ENCODE results near the gene CPM. TPM values are rescaled to one million over a fixed set of nuclear protein-coding genes. Genes with fewer than 3 reads are reported as not detected.

Gene CPM
- total RNA-seq, 1 experiment from 2014 or later, result 0.96 TPM

DNA sequence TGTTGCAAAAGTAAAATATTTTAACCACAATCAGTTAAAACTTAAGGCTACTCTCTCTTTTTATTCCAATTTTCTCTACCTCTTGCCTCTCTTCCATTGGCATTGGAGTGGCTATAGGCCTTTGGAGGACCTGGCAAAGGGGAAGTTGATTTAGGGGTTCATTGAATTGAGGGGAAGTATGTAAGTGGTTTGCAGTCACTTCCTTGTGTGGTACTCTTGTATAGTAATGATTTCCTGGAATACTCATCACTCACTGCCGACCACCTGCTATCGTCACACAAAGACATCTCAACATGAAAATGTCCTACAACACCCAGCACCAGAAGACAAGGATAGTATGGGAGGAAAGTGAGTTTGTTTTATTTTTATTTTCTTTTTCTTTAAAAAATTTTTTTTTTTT lies 45.7 kb upstream of the CPM start (continued):
- no peak for TF ChIP-seq TEAD1 (CRISPR knock-in tag; IDR thresholded peaks at IDR 0.05)
- TF ChIP-seq ZNF396 (CRISPR knock-in tag; IDR thresholded peaks at IDR 0.05; ENCODE audit: borderline replicate concordance), result no peak
- TF ChIP-seq, protein P1, sequence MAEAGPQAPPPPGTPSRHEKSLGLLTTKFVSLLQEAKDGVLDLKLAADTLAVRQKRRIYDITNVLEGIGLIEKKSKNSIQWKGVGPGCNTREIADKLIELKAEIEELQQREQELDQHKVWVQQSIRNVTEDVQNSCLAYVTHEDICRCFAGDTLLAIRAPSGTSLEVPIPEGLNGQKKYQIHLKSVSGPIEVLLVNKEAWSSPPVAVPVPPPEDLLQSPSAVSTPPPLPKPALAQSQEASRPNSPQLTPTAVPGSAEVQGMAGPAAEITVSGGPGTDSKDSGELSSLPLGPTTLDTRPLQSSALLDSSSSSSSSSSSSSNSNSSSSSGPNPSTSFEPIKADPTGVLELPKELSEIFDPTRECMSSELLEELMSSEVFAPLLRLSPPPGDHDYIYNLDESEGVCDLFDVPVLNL (CRISPR knock-in tag; IDR thresholded peaks at IDR 0.05; ENCODE audit: borderline replicate concordance, low read depth), result no peak
- TF ChIP-seq, protein P2, sequence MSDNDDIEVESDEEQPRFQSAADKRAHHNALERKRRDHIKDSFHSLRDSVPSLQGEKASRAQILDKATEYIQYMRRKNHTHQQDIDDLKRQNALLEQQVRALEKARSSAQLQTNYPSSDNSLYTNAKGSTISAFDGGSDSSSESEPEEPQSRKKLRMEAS (CRISPR knock-in tag; IDR thresholded peaks at IDR 0.05), result no peak

DNA sequence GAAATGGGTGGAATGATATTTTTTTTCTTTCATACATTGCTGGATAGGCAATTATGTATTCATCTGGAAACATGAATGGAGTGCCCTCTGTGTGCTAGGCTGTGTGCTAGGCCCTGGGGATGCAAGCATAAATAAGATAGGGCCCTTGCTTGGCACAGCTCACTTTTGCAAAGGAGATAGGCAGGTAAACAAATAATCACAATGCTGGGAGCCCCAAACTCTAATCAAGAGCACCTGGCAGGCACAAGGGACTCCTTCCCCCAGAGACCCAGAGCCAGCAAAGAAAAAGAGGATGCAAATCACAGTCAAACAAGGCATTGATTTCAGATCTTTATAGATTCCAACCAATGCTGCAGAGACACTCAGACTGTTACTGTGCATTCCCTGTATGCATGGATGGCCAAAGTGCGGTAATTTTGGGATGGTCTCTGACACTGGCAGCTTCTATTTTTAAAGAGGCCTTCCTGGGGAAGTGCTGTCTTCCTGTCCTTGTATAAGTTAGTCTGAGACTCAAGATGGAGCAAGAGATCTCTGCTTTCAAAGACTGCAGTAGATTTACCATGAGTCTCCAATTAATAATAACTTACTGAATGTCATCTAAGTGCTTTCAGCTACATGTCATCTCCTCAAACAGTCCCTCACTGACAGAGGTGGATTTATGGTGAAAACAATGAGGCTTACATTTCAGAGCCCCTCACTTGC lies 45.1 kb upstream of the CPM start:
- ChIA-PET CTCF (no interaction called here), POLR2A (no interaction called here)
- no peak for TF ChIP-seq HMGXB4 (CRISPR knock-in tag; IDR thresholded peaks at IDR 0.05)
- no peak for TF ChIP-seq TP53 (CRISPR knock-in tag; IDR thresholded peaks at IDR 0.05)
- no peak for TF ChIP-seq PRRX2 (CRISPR knock-in tag; IDR thresholded peaks at IDR 0.05)
- no peak for TF ChIP-seq ZNF423 (CRISPR knock-in tag; IDR thresholded peaks at IDR 0.05)
- TF ChIP-seq CBFB (CRISPR knock-in tag; IDR thresholded peaks at IDR 0.05; ENCODE audit: low read depth), result no peak
- TF ChIP-seq SP1 (CRISPR knock-in tag; conservative IDR thresholded peaks at IDR 0.05), result no peak
- no peak for TF ChIP-seq MYBL2 (CRISPR knock-in tag; IDR thresholded peaks at IDR 0.05)
- no peak for TF ChIP-seq STAT6 (CRISPR knock-in tag; conservative IDR thresholded peaks at IDR 0.05; ENCODE audit: low read depth)
- no peak for TF ChIP-seq ZBTB21 (CRISPR knock-in tag; IDR thresholded peaks at IDR 0.05; ENCODE audit: borderline replicate concordance)
- TF ChIP-seq JUN (CRISPR knock-in tag; IDR thresholded peaks at IDR 0.05), result no peak
- no peak for TF ChIP-seq ZNF416 (CRISPR knock-in tag; IDR thresholded peaks at IDR 0.05)
- no peak for TF ChIP-seq CDX4 (CRISPR knock-in tag; IDR thresholded peaks at IDR 0.05; ENCODE audit: borderline replicate concordance)
- no peak for TF ChIP-seq USF2 (CRISPR knock-in tag; IDR thresholded peaks at IDR 0.05)
- TF ChIP-seq, protein P3, sequence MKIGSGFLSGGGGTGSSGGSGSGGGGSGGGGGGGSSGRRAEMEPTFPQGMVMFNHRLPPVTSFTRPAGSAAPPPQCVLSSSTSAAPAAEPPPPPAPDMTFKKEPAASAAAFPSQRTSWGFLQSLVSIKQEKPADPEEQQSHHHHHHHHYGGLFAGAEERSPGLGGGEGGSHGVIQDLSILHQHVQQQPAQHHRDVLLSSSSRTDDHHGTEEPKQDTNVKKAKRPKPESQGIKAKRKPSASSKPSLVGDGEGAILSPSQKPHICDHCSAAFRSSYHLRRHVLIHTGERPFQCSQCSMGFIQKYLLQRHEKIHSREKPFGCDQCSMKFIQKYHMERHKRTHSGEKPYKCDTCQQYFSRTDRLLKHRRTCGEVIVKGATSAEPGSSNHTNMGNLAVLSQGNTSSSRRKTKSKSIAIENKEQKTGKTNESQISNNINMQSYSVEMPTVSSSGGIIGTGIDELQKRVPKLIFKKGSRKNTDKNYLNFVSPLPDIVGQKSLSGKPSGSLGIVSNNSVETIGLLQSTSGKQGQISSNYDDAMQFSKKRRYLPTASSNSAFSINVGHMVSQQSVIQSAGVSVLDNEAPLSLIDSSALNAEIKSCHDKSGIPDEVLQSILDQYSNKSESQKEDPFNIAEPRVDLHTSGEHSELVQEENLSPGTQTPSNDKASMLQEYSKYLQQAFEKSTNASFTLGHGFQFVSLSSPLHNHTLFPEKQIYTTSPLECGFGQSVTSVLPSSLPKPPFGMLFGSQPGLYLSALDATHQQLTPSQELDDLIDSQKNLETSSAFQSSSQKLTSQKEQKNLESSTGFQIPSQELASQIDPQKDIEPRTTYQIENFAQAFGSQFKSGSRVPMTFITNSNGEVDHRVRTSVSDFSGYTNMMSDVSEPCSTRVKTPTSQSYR (CRISPR knock-in tag; IDR thresholded peaks at IDR 0.05), result no peak
- H3K4me1 Mint-ChIP-seq, result peaks cover 12% of the 10 kb centered on the region
- no peak overlapping the region for H3K4me3 Mint-ChIP-seq
- no peak for DNase-seq (ENCODE audit: low spot score)
- H3K27me3 Mint-ChIP-seq (ENCODE audit: low read depth), result no peaks in the 10 kb centered on the region; the same call in 1 of the 2 replicates
- H3K36me3 Mint-ChIP-seq, result peaks cover 7% of the 10 kb centered on the region
- no peak for ATAC-seq
- H3K27ac Mint-ChIP-seq, result no peak overlapping the region
- peaks cover 10% of the 10 kb centered on the region for H3K9me3 Mint-ChIP-seq

All from WTC11 (cell line).